ACHN (cell line): ENCODE data around the gene SHISA8.
A peak's percentile ranks its signal among the peaks of the same experiment; 100 is the strongest.

Experiments
- DNase-seq: peaks from one replicate; pipeline ENCODE4 v3.0.0-alpha.2; 2015
- in situ Hi-C: cut with HindIII; loops from 2 replicates; pipeline ENCODE4 v1.10.0; 2017; ENCODE audit warnings: low sequenced_read_pairs, low pct_ligation_motif_present, low pct_unique_long_range_greater_than_20kb

Gene SHISA8

GRCh38 chr22:41904450-41905410 is 10.1 kb downstream of the SHISA8 start:
- no peak for DNase-seq
- in situ Hi-C loops, result no loop called here

DNA sequence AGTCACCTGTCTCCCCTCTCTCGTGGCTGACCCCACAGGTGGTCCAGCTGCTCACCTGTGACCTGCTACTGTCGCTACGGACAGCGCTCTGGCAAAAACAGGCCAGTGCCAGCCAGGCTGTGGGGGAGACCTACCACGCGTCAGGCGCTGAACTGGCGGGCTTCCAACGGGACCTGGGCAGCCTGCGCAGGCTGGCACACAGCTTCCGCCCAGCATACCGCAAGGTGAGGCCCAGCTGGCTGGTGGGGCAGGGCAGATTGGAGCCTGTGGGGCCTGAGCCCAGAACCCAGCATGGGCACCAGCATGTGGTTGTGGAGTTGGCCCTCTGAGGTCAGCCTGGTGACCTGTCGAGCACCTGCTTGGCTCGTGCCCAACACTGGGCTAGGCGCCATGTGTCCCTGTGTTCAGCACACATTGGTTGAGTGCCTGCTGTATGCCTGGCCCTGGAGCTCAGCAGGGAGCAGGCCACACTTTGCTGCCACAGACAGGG is 11.9 kb downstream of the SHISA8 start:
- in situ Hi-C loops, result no loop called here
- no peak for DNase-seq

- in situ Hi-C loops, result no loop called here
Observed at GRCh38 chr22:41902016-41902415, 12.9 kb downstream of the SHISA8 start.

DNA sequence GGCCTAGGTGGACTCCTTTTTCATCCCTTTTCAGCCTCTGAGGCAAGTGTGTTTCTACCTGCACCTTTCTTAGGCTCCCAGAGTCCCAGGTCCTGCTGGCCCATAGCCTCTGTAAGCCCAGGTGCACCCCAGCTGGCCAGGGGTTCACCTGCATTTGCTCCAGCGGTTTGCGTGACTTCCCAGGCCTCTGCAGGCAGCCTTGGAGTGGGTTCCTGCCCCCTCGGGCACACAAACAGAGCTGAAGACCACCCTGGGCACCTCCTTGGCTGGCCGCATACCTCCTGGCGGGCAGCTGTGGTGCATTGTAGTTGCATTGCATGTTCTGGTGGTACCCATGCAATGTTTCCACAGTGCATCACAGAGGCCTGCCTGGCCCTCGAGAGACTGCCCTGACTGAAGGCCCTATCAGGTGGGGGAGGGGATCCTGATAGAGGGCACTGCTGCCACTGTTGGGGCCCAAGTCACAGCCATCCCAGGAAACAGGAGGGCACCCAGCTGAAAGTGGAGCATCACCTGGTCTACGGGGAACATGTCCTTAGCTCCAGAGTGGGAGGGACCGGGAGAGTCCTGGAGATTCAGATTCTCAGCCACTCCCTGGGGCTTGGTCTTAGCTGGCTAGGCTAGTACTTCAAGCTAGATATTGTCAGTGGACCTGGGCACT is 14.1 kb downstream of the SHISA8 start:
- in situ Hi-C loops, result no loop called here
- DNase-seq, result no peak

More at GRCh38 chr22:41902016-41902415, 12.9 kb downstream of the SHISA8 start:
- DNase-seq, result no peak

- DNase-seq, result no peak
- in situ Hi-C loops, result no loop called here
Observed at GRCh38 chr22:41899992-41900651, 14.8 kb downstream of the SHISA8 start.

- in situ Hi-C loops, result no loop called here
- no peak for DNase-seq
Observed at GRCh38 chr22:41899110-41899509, 15.8 kb downstream of the SHISA8 start.

GRCh38 chr22:41898645-41899044 is 16.2 kb downstream of the SHISA8 start:
- in situ Hi-C loops, result no loop called here
- no peak for DNase-seq

GRCh38 chr22:41893591-41894375 is 21.1 kb downstream of the SHISA8 start:
- in situ Hi-C loops, result no loop called here
- no peak for DNase-seq

DNA sequence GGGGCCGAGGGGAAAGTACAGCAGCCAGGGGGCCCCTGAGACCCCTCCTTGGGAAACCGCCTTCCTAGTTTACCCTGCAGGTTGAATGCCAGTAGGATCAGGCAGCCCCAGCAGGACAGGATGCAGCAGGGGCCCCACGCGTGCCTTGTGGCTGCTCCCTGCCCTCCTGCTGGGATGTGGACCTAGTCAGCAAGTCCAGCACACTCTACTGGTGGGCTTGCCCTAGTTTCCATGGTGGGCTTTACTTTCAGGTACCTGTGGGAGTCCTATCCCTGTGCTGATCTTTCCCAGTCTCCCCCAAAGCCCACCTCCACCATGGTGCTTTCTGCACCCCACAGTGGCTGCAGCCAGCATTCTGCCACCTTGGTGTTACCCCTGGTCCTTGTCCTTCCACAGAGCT is 22.2 kb downstream of the SHISA8 start:
- no peak for DNase-seq
- in situ Hi-C loops, result no loop called here

GRCh38 chr22:41891407-41891806 is 23.5 kb downstream of the SHISA8 start:
- DNase-seq, result no peak
- in situ Hi-C loops, result no loop called here

DNA sequence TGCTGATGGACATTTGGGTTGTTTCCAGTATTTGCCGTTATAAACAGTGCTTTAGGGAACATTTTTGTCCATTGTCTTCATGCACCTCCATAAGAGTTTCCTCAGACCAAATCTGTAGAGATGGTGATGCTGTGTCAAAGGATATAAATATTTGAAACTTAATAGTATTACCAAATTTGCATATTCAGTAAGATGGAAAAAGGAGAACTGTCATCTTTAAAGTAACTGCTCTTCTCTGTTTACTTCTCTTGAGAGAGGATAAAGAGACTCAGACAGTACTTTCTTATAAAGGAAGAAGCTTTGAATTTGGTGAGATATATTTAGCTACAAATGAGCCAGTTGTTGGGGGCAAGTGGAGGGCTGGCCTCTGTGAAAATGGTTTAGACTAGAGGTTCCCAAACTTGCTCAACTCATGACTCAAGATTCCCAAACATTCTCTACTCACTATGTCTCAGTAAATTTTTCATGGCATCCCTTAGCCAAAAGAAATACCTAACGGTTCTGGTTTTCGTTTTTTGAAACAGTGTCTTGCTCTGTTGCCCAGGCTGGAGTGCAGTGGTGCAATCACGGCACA is 26.2 kb downstream of the SHISA8 start:
- in situ Hi-C loops, result no loop called here

DNA sequence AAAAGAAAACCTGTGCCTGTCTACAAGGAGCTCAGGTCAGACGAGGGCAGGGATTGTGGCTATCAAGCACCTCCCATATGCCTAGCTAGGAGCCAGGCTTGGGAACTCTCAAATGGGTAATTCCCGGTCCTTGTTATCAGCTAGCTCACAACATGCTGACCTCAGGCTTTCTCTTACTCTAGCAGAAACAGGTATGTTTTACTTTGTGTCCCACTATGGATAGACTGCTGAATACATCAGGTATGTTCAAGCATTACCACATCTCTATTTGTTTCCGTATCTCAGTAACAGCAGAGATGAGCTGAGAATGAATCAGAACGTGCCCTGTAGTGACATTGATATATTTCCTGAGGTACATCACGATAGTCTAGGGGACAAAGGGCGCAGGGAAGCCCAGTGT is 29.4 kb downstream of the SHISA8 start:
- in situ Hi-C loops, result no loop called here
- peak; percentile 80 for DNase-seq

More for the DNA sequence above, 26.2 kb downstream of the SHISA8 start:
- DNase-seq, result no peak

GRCh38 chr22:41885116-41885515 is 29.8 kb downstream of the SHISA8 start:
- DNase-seq, result peak; percentile 97
- in situ Hi-C loops, result no loop called here

GRCh38 chr22:41883400-41883799 is 31.5 kb downstream of the SHISA8 start:
- in situ Hi-C loops, result no loop called here
- DNase-seq, result no peak

DNA sequence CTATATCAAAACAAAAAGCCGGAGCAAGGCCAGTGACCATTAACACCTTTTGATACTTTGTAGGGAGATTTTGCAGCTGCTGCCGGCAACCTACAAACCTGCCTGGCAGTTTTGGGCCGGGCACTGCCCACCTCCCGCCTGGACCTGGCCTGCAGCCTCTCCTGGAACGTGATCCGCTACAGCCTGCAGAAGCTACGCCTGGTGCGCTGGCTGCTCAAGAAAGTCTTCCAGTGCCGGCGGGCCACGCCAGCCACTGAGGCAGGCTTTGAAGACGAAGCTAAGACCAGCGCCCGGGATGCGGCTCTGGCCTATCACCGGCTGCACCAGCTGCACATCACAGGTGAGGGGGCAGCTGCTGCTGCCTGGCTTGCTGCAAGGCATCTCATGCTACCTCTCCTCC is 34.2 kb downstream of the SHISA8 start:
- DNase-seq, result no peak
- in situ Hi-C loops, result no loop called here

- in situ Hi-C loops, result no loop called here
Observed at GRCh38 chr22:41876675-41877074, 38.2 kb downstream of the SHISA8 start.

GRCh38 chr22:41876275-41876674 is 38.6 kb downstream of the SHISA8 start:
- in situ Hi-C loops, result no loop called here
- DNase-seq, result no peak

More at GRCh38 chr22:41876675-41877074, 38.2 kb downstream of the SHISA8 start:
- no peak for DNase-seq
